Measurements from ENCODE around the gene ERCC6.

DNA sequence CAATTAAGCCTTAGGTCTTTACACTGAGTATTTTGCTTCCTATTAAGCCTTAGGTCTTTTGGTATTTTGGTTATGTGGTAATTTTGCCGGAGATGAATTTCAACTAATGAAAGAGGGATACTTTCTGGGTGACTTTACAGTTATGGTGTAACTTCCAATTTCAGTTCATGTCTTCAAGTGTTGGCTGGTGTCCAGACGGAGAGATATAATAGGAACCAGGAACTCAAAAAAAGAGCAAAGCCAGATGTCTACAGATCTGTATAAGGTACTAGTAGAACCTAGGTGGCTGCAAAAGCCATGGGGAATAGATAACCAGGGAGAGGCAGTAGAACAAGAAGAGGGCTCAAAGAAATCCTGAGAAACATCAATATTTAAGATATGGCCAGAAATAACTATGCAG lies 12.3 kb downstream of the ERCC6 start:
- no peak for TF ChIP-seq EZH2 (IDR thresholded peaks at IDR 0.05)
- TF ChIP-seq POLR2AphosphoS5 (IDR thresholded peaks at IDR 0.05; ENCODE audit: borderline replicate concordance, low read depth, low read length), result no peak

Measured in SK-N-MC (cell line).